HG03342 (cell line): Measurements from ENCODE around the gene RNGTT.
"Not testable (repeated sequence)": the region's sequence is repeated elsewhere in the genome, so short reads cannot be mapped to it uniquely, and the experiment has no call there.

Experiments
- ATAC-seq: cut with Tn5 transposase; IDR thresholded peaks from one replicate; pipeline ENCODE4 v1.9.1; 2021; ENCODE audit warnings: mild to moderate bottlenecking, moderate library complexity; ENCODE audit not compliant: unreplicated experiment

The RNGTT gene

DNA sequence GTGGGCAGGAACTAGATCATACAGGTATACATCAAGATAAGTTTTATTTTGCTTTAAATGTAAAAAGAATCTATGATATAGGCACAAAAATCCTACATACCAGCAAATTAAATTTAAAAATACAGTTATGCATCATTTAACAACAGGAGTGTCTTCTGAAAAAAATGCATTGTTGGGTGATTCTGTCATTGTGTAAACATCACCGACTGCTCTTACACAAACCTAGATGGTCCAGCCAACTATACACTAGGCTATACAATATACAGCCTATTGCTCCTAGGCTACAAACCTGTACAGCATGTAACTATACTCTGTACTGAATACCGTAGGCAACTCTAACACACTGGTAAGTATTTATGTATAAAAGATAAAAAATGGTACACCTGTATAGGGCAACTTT lies 139.4 kb downstream of the RNGTT start:
- ATAC-seq, result no peak

DNA sequence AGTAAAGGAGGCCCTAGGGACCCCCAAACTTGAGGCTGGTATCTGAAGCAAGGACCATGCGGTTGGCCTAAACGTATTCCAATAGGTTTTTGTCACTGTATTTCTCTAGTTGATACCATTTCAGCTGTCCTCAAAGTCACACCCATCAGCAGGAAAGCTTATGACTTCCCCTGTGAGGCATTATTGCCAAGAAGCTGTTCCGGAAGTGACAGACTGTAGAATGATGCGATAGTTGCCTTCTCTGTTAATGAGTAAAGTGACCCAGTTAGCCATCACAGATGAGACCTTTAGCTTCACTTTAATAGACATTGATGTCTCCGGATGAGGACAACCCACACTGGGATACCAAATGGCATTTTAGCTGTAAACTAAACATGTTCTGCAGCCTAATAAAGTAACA lies 147.9 kb downstream of the RNGTT start:
- no peak for ATAC-seq

DNA sequence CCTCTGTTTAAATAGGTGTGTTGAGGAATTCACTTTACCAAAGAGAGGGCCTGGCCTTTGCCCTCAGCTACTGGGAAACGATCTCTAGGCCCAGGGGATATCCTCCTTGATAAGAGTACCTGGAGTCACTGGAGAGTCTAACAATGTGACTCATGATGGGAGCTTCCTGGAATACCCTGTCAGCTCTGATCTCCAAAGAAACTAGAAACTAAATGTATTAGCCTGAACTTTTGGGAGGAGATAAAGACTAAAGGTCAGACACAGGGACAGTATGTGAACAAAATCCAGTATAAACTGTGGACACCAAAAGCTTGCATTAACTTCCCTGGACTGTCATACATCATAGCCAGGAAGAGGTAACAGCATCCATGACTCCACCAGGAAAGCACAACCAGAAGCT lies 148.5 kb downstream of the RNGTT start:
- no peak for ATAC-seq

DNA sequence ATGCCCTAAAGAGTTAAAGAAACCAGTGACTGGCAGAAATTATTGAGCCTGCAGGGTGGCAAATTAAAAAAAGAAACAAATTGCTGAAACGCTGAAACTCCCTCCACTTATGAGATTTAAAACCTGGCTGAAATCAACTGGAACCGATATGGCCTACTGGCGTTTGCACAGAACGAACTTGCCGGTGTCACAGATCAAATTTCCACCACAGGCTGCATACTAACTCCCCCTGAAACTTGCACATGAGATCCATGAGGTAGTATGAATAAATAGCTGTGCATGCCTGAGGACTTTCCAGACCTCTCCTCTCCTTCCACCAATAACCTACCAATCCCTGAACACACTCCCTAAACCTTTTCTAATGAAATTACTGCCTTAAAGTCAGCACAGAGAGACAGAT lies 150.4 kb downstream of the RNGTT start:
- ATAC-seq, result no peak

DNA sequence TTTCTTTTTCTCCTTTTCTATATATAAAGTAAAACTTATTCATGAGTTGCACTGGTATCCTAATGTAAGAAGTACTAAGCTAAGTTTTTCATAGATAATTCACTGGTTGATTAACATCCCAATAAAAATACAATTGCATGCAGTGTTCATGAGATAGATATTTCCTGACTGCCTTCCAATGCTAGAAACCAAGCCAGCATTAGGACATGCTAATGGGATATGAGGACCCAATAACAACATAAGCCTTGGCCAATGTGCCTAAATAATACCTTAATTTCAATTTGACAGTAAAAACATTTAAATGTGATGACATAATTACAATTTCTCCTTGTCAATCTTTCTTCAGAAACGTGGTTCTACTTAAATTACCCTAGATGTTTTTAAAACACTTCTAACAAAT lies 152.7 kb downstream of the RNGTT start:
- no peak for ATAC-seq

DNA sequence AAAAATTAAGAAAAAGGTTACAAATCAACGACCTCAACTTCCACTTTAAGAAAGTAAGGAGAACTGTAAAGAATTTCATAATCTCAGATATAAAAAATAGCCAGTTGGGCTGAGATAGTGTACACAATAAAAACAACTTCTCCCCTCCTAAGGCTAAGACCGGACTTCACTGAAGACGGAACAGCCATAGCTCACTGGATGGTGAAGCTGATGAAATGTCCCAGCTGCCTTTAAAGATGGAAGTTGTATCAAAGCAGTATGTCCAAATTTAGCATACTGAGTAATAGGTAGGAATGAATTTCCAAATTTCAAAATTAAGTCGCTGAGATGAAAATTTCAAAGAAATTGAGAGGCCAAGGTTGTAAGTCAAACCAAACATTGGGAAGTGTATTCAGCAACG lies 153.3 kb downstream of the RNGTT start:
- no peak for ATAC-seq

DNA sequence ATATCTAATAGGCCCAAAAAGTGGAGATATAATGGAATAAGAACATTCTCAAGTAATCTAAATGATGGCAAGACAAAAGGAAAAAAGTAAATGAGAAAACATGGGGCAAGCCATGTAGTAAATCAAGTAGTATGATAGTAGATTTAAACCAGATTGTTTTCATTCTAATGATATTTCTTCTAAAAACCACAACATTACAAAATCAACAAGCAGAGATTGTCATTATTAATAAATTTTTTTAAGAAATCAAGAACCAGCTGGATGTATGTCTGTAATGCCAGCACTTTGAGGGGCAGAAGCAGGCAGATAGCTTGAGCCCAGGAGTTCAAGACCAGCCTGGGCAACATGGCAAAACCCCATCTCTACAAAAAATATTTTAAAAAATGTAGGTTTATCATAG lies 155.0 kb downstream of the RNGTT start:
- ATAC-seq, result no peak

DNA sequence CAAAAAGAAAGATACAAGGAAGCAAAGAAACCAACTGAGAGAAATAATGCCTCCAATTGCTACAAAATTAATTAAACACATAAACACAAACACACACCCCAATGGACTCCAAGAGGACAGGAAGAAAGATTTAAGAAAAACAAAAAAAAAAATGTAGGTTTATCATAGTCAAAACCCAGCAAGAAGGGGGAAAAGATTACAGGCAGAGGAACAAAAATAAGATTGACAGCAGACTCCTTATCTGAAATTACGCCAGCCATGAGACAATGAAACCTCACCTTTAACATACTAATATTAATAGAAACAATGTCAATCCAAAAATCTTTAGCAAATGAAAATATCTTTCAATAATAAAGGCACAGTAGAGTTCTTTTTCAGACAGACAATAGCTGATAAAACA lies 155.8 kb downstream of the RNGTT start:
- ATAC-seq, result no peak

DNA sequence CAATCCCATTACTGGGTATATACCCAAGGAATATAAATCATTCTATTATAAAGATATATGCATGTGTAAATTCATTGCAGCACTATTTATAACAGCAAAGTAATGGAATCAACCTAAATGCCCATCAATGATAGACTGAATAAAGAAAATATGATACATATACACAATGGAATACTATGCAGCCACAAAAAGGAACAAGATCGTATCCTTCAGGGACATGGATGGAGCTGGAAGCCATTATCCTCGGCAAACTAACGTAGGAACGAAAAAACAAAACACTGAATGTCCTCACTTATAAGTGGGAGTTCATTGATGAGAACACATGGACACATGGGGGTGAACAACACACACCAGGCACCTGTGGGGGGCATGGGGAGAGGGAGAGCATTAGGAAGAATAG lies 156.7 kb downstream of the RNGTT start:
- no peak for ATAC-seq

DNA sequence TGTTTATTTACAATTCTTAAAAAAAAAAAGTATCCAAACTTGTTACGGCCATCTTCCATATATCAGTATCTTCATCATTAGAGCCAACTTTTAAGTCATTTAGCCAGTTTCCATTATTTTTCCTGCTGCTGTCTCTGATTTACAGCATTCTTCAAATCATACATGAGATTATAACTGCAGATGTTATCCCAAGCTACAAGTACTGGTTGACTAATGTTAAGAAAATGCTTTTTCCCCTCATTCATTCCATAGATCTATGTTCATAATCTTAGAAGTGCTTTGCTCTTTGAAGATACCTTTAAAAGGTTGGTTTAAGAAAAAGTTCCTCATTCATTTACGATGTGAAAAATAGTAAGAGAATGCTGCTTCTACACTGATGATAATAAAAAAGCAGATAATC lies 158.7 kb downstream of the RNGTT start:
- ATAC-seq, result no peak

DNA sequence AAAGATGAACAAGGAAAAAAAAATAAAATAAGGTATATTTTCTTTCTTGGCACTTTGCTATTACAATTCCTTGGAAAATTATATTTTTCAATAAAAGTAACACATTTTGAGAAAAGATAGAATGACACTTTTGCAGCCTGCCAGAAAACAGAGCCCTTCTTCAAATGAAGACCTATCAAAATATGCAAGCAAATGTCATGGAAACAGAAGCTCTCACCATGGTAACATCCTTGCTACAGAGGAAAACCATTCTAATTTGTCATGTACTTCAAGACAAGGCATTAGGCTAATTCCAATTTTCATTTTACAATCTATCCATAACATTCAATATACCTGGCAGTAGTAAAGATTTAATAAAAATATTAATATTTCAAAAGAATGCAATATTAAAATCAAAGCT lies 177.9 kb downstream of the RNGTT start:
- ATAC-seq, result no peak

DNA sequence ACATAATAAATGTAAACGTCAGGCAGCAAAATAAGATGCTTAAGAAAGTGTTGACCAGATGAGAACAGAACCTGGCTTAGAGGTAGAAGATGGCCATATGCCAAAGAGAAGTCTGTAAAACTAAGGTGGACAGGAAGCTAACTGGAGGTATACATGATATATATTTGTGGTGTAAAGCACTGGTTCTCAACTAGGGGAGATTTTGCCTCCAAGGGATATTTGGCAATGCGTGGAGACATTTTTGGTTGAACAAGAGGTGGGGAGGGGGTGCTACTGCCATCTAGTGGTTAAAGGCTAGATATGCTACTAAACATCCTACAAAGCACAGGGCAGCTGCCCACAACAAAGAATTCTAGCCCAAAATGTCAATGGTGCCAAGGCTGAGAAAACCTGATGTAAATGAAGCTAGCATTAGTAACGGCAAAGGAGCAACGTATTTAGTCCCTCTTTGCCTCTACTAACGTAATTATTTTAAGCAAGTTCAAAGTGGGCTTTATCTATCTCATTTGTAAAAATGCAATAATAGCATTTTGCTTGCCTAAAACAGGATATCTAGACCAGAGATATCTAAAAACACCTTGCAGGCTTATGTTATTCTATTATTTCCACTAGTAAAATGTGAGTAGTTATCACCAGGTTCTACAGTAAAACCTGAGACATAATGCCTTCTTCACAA lies 182.6 kb downstream of the RNGTT start:
- no peak for ATAC-seq

DNA sequence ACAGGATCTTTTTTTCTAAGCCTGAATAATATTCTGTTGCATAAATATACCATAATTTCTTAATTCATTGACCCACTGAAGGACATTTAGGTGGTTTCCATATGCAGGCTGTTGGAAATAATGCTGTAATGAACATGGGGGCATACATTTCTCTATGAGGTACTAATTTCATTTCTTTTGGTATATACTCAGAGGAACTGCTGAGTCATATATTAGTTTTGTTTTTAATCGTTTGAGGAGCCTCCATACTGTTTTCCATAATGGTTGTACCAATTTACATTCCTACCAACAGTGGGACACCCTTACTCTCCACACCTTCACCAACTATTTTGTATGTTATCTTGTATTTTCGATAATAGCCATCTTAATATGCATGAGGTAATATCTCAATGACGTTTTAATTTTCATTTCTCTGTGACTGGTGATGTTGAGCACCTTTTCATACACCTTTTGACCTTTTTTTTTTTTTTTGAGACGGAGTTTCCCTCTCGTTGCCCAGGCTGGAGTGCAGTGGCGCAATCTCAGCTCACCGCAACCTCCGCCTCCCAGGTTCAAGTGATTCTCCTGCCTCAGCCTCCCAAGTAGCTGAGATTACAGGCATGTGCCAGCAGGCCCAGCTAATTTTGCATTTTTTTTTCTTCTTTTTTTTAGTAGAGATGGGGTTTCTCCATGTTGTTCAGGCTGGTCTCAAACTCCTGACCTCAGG lies 187.4 kb downstream of the RNGTT start:
- no peak for ATAC-seq

DNA sequence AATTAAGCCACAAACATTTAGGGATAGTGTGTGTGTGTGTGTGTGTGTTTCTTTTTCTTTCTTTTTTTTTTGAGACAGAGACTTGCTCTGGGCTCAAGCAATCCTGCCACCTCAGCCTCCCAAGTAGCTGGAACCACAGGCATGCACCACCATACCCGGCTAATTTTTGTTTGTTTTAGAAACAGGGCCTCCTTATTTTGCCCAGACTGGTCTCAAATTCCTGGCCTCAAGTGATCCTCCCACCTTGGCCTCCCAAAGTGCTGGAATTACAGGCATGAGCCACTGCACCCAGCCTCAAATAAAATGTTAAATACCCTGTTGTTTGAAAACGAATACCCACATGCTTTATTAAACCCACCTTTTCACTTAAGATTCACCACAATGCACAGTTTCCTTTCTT lies 195.3 kb downstream of the RNGTT start:
- not testable (repeated sequence) for ATAC-seq

DNA sequence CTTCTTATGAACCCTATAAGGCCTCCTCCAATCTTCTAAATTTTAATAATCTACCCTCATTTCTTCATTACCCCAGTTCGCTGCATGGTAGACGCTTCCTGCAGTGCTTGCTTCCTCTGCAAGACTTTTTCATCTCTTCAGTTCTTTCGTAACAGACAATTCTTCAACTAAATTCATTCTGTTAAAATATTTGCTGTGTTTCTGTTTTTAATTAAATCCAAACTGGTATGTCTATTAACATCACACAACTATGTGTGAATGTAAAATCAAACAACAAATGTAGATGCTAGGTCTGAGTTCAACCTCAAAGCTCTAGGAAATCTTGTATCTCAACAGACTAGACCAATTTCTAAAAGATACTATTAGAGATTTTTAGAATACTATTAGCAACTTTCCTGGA lies 199.3 kb downstream of the RNGTT start:
- ATAC-seq, result no peak

DNA sequence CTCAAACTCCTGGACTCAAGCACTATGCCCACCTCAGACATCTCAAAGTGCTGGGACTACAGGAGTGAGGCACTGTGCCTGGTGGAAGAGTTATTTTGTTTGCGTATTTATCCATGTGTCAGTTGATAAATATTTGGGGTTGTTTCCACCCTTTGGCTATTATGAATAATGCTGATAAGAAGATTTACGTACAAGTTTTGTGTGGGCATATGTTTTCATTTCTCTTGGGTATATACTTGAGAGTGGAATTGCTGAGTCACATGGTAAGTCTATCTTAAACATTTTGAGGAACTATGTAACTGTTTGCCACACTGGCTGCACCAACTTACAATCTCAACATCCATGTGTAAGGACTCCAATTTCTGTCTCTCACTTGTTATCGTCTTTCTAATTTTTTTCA lies 200.3 kb downstream of the RNGTT start:
- no peak for ATAC-seq

DNA sequence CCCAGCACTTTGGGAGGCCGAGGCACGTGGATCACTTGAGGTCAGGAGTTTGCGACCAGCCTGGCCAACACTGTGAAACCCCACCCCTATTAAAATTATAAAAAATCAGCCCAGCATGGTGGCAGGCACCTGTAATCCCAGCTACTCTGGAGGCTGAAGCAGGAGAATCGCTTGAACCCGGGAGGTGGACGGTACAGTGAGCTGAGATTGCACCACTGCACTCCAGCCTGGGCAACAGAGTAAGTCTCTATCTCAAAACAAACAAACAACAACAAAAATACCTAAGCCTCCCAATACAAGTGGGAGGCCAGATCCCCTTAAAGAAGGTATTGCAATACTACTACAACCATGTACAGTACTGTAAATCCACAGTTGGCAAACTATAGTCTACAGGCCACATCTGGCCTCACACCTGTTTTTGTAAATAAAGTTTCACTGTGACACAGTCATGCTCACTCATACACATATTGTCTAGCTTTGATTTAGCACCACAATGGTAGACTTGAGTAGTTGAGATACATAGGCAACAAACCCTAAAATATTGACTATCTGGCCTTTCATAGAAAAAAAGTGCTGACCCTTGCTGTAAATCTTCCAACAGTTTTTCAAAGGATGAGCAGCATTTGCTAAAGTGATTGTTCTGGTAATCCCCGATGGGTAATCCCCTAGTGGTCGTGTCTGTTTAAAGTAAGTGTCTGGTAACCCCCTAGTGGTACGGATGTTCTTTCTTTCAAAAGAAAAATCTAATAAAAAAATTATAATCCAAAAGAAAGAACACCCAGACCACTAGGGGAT lies 202.0 kb downstream of the RNGTT start:
- peak; percentile 65 for ATAC-seq

DNA sequence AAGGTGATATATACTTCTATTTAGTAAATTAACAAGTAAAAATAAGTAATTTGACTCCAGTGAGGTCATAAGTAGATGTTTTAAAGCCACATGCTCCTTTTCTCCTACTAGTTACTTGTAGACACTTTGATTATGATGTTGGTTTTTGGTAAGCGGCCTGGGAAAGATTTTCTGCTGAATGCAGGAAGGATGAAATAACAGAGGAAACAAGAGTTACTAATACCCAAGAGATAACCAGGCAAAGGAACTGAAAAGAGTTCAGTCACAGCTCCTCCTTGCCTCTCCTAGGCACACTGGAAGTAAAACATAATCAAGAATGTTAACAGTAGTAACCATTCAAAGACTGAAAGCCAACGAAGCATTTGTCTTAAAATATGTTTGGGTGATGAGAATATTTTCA lies 203.3 kb downstream of the RNGTT start:
- ATAC-seq, result no peak

DNA sequence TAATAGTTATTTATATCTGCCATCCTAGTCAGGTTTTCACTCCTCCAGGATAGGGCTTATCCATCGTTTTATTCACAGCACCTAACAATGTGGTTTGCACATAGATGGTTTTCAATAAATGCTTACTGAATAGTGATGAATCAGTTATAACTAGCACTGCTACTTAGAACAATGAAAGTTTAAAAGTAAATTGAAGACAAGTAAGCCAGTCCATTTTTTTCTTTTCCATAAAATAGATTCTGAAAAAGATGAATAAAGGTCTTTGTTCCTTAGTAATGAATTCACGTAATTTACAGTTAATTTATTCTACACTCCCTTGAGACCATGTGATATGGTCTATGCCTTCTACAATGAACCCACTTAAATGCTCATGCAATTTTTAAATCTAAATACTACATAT lies 212.5 kb downstream of the RNGTT start:
- ATAC-seq, result no peak

DNA sequence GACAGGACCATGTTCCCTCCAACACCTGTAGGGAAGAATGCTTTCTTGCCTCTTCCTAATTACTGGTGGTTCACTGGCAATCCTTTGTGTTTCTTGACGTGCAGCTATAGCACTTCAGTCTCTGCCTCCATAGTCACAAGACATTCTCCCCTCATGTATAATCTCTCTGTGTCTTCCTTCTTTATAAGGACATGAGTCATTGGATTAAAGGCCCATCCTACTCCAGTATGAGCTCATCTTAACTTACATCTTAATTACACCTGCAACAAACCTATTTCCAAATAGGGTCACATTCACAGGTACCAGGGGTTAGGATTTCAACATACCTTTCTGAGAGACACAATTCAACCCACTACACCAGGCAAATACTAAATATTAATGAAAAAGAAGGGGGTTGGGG lies 213.6 kb downstream of the RNGTT start:
- ATAC-seq, result no peak

DNA sequence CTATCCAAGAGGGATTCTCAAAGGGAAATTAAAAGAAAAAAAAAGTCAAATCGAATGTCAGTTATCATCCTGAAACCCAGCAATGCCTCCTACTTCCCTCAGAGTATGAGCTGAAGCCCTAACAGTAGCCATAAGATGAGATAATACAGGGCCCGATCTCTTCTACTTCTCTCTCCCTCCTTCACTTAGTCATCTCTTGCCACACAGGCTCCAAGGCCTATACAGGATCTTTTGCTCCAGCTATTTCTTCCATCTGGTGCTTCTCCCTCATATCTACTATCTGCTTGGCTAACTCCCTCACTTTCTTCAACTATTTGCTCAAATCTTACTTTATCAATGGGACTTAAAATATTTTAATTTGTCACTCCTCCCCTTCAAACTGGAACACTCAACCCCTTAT lies 215.3 kb downstream of the RNGTT start:
- ATAC-seq, result no peak

DNA sequence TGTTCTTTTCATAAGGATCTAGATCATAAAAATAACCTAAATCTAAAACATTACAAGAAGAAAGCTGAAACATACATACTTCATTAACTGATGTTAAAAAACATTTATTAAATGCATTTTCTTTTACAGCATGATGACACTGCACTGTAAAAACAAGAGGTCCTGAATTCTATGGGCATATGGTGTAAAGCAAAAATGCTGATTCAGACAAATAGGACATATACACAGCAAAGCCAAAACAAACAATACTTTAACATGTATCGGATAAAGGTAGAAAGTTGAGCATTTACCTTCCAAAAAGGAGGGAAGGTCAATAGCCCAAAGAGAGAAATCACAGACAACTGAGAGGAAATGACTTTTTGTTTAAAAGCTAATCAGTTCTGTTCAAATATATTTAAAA lies 221.5 kb downstream of the RNGTT start:
- ATAC-seq, result no peak
